Skeletal muscle cell (primary cell): ENCODE data around the gene NUP188.

Experiments
- DNase-seq: peaks from one replicate; pipeline ENCODE4 v3.0.0-alpha.2; 2010; ENCODE audit warnings: low read depth
- H3K4me3 ChIP-seq: 2 replicates; pipeline ENCODE4 v1.5.1; 2011; ENCODE audit warnings: low read depth, mild to moderate bottlenecking, control low read depth, low read length, moderate library complexity

The NUP188 gene

GRCh38 chr9:128913995-128914772 is 33.3 kb upstream of the NUP188 start:
- no peak for DNase-seq
- H3K4me3 ChIP-seq = no peak overlapping the region

- H3K4me3 ChIP-seq = no peak overlapping the region
- DNase-seq = no peak
These were observed 31.3 kb upstream of the NUP188 start for GRCh38 chr9:128916204-128916603.

GRCh38 chr9:128916745-128917144 is 30.8 kb upstream of the NUP188 start:
- no peak for DNase-seq
- no peak overlapping the region for H3K4me3 ChIP-seq

- no peak overlapping the region for H3K4me3 ChIP-seq
- DNase-seq = peak; percentile 33
These were observed 30.2 kb upstream of the NUP188 start for GRCh38 chr9:128917151-128917849.

- H3K4me3 ChIP-seq = no peak overlapping the region
- no peak for DNase-seq
These were observed 28.6 kb upstream of the NUP188 start for GRCh38 chr9:128918921-128919320.

GRCh38 chr9:128919402-128920089 is 28.0 kb upstream of the NUP188 start:
- H3K4me3 ChIP-seq = no peak overlapping the region

GRCh38 chr9:128920381-128921058 is 27.0 kb upstream of the NUP188 start, which contains the start of gene PHYHD1:
PHYHD1 (plus strand) TSS chr9:128920982; CDS start chr9:128922324, 1,342 bp downstream.
- DNase-seq = peak; percentile 37
- H3K4me3 ChIP-seq = peak within 1 kb of the TSS; percentile 44

More at GRCh38 chr9:128919402-128920089, 28.0 kb upstream of the NUP188 start:
- DNase-seq = no peak

GRCh38 chr9:128921881-128922763 is 25.4 kb upstream of the NUP188 start:
- no peak for DNase-seq
- peak overlapping the region; percentile 44 for H3K4me3 ChIP-seq

- H3K4me3 ChIP-seq = no peak overlapping the region
- DNase-seq = no peak
These were observed 24.0 kb upstream of the NUP188 start for GRCh38 chr9:128923493-128923883.

GRCh38 chr9:128927731-128928411 is 19.6 kb upstream of the NUP188 start:
- no peak overlapping the region for H3K4me3 ChIP-seq
- DNase-seq = no peak

- no peak for DNase-seq
- H3K4me3 ChIP-seq = no peak overlapping the region
These were observed 18.9 kb upstream of the NUP188 start for GRCh38 chr9:128928624-128929023.

GRCh38 chr9:128929560-128929959 is 17.9 kb upstream of the NUP188 start:
- H3K4me3 ChIP-seq = no peak overlapping the region
- no peak for DNase-seq

GRCh38 chr9:128933731-128934130 is 13.8 kb upstream of the NUP188 start:
- no peak overlapping the region for H3K4me3 ChIP-seq
- no peak for DNase-seq

GRCh38 chr9:128936171-128936865 is 11.2 kb upstream of the NUP188 start:
- no peak overlapping the region for H3K4me3 ChIP-seq
- no peak for DNase-seq

- no peak overlapping the region for H3K4me3 ChIP-seq
- DNase-seq = no peak
These were observed 10.0 kb upstream of the NUP188 start for GRCh38 chr9:128937310-128938165.

GRCh38 chr9:128940271-128940921 is 7.1 kb upstream of the NUP188 start:
- DNase-seq = no peak
- no peak overlapping the region for H3K4me3 ChIP-seq
